ENCODE measurements around the gene PEAK1.

DNA sequence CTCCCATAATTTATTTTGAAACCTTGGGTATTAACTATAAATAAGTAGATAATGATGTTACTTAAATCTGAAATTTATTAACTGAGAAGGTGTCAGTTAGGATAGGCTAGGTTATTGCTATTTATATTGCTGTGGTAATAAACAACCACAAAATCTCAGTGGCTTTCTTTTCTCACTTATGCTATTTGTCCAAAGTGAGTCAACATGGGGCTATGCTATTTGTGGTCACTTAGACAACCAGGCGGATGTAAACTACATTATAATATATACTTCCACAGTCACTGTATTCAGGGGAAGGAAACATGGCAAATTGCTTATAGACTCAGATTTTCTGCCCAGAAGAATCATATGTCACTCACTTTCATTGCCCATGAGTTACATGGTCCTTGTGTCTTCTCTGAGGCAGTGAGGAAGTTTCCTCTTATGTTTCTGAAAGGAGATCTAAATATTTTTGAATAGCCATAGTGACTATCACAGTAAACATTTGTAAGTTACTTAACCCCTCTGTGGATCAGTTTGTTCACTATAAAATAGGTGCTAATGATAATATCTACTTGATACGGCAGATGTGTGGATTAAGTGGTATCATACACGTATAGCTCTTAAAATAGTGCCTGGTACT is 20.6 kb upstream of the PEAK1 start:
- TF ChIP-seq EP300 (IDR thresholded peaks at IDR 0.05), result no peak
- TF ChIP-seq, protein P1, sequence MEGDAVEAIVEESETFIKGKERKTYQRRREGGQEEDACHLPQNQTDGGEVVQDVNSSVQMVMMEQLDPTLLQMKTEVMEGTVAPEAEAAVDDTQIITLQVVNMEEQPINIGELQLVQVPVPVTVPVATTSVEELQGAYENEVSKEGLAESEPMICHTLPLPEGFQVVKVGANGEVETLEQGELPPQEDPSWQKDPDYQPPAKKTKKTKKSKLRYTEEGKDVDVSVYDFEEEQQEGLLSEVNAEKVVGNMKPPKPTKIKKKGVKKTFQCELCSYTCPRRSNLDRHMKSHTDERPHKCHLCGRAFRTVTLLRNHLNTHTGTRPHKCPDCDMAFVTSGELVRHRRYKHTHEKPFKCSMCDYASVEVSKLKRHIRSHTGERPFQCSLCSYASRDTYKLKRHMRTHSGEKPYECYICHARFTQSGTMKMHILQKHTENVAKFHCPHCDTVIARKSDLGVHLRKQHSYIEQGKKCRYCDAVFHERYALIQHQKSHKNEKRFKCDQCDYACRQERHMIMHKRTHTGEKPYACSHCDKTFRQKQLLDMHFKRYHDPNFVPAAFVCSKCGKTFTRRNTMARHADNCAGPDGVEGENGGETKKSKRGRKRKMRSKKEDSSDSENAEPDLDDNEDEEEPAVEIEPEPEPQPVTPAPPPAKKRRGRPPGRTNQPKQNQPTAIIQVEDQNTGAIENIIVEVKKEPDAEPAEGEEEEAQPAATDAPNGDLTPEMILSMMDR (IDR thresholded peaks at IDR 0.05), result no peak
- no peak for TF ChIP-seq POLR2A (IDR thresholded peaks at IDR 0.05; ENCODE audit: low read depth)
- TF ChIP-seq POLR2AphosphoS5 (IDR thresholded peaks at IDR 0.05), result no peak
